K562 treated with DMSO at 1 percent for 48 hours (cell line): ENCODE measurements around the gene WDR87. TPM values are rescaled to one million over a fixed set of nuclear protein-coding genes. Genes with fewer than 3 reads are reported as not detected.

Source experiments
- total RNA-seq: library from RNA; unstranded; fragments of 300-600 nt; gene quantifications from 2 replicates; pipeline ENCODE4 v1.2.3, GENCODE V29; 2022; ENCODE audit warnings: low replicate concordance; ENCODE audit errors: extremely low read depth

Gene WDR87
- total RNA-seq, result not detected in 2 replicates

GRCh38 chr19:37905946-37906868 lies at the start of gene WDR87:
WDR87 (minus strand) TSS chr19:37906594; CDS start chr19:37898239, 8,355 bp downstream.

GRCh38 chr19:37906869-37907734 lies 708 bp upstream of the WDR87 start, which contains the start of gene SIPA1L3:
SIPA1L3 (plus strand) TSS chr19:37907208; CDS start chr19:38081566, 174,358 bp downstream.

Other genes starting within 250 kb of the WDR87 start
- gene ZNF607, start 186.8 kb downstream of the WDR87 start, total RNA-seq, result not detected in 2 replicates
- not detected in 2 replicates for gene ZNF573, start 127.0 kb downstream of the WDR87 start, total RNA-seq
- not detected in 2 replicates for gene SIPA1L3, start 614 bp upstream of the WDR87 start, total RNA-seq